Nasal cavity respiratory epithelium epithelial cell of viscerocranial mucosa (primary cell): Measurements from ENCODE around the gene GATA2. TPM values are rescaled to one million over a fixed set of nuclear protein-coding genes. Genes with fewer than 3 reads are reported as not detected.

ENCODE experiments used
- total RNA-seq: library from RNA; depleted of rRNA; stranded (reverse); fragments of >200 nt; gene quantifications from 2 replicates; pipeline ENCODE4 v1.2.3, GENCODE V29; 2014

The GATA2 gene
- not detected in 2 replicates for total RNA-seq

DNA sequence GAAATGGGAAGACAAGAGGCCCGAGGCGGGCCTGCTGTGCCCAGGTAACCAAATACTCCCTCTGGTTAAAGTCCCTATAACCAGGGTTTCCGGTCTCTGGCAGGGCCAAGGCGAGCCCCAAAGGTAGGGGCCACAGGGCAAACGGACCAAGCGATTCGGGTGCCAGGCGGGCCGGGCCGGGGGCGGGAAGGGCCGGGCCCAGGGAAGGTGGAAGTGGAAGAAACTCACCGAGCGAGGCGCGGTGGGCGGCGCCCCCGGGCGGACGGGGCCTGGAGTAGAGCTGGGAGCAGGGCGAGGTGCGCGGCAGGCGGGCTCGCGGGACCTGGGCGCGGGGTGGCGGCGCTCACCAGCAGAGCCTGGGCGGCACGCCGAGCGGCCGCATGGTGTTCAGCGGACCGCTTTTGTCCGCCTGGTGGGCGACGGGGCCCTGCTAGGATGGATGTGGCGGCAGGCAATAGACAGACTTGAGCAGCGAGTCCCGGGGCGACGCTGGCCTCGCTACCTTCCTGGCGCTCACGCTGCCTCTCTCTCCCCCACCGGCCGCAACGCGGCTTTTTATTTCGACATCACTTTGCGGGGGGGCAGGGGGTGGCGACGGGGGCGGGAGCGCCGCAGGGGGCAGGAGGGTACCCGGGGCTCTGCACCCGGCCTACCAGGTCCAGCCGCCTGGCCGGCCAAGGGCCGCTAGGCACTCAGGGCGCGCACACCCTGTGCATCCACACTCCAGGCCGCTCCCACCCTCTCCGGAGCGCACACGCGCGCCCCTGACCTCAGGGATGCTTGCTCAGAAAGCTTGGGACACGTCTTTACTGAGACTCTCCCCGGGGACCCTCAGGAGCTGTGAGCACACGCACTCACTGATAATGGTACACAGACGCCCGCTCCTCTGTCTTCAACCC lies at the start of gene GATA2:
Gene GATA2 (minus strand): TSS at position 531 of the 899 bp plus-strand sequence. CDS start 6,170 bp downstream, outside the sequence.

DNA sequence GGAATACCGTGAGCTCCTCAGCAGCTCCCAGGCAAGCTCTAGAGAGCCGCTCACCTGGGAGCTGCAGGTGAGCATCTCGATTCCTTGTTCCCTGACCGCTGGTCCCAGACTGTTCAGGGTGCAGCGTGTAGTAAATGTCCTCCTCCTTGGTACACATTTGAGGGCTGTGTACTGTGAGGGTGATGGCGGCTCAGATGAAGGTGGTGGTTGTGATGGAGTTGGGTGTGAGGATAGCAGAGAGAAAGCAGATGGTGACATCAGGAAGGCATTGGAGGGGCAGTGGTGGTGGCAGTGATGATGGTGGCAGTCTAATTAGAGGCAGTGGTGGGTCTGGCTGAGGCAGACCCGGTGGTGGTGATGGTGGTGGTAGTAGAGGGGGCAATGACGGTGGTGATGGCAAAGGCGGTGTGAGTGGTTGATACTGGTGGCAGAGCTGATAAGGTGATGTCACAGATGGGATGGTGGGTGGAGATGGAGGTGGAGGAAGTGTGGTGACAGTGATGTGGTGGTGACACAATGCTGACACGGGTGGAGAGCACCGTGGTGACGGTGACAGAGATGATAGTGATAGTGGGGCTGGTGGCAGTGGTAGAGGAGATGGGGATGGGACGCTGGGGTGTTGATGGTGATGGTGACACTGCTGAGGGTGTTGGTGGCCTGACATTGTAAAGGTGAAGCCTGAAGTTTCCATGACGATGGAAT lies 26.0 kb downstream of the GATA2 start, which contains the start of gene DNAJB8:
Gene DNAJB8 (minus strand): TSS at position 51 of the 702 bp plus-strand sequence. CDS start 3,645 bp downstream, outside the sequence.

Other genes with a start within 250 kb of the GATA2 start
- gene DNAJB8, start 26.3 kb downstream of the GATA2 start, total RNA-seq = not detected in 2 replicates
- gene RPN1, start 157.6 kb upstream of the GATA2 start, total RNA-seq = 332 and 616 TPM in 2 replicates
- gene RAB7A, start 233.0 kb upstream of the GATA2 start, total RNA-seq = 44.1 and 86.7 TPM in 2 replicates